A673 (cell line): Measurements from ENCODE around the gene EFHC1. TPM values are rescaled to one million over a fixed set of nuclear protein-coding genes. Genes with fewer than 3 reads are reported as not detected.
"Not testable (repeated sequence)": the region's sequence is repeated elsewhere in the genome, so short reads cannot be mapped to it uniquely, and the experiment has no call there.

Experiments used
- BruUV-seq: library from RNA; stranded (reverse); fragments of 400-500 nt; replicated peaks from 2 replicates; lab custom pipeline; 2021; lab: Mats Ljungman, UMichigan
- CTCF ChIA-PET: fragments of 300-600 bp; sonication (Branson Sonifier 250); formaldehyde crosslinking; loops from one replicate; lab custom pipeline; 2022; ENCODE audit warnings: antibody characterized with exemption; lab: Charles Lee
- POLR2A ChIA-PET: fragments of 300-600 bp; sonication (Branson Sonifier 250); formaldehyde crosslinking; loops from one replicate; lab custom pipeline; 2022; ENCODE audit warnings: antibody characterized with exemption; ENCODE audit not compliant: low non-redundant PET; lab: Charles Lee
- DNase-seq: peaks from one replicate; pipeline ENCODE4 v3.0.0-alpha.2; 2015; ENCODE audit warnings: low spot score
- H3K27ac ChIP-seq: fragments of 200-600 bp; sonication (generic); 2 replicates; pipeline ENCODE4 v1.5.1; 2016; ENCODE audit warnings: mixed run types, low read depth, mild to moderate bottlenecking, mixed read lengths, antibody characterized with exemption, low read length; ENCODE audit not compliant: poor library complexity, severe bottlenecking
- H3K27me3 ChIP-seq: fragments of 200-600 bp; sonication (generic); replicated peaks from 2 replicates; pipeline ENCODE4 v1.6.1; 2017; ENCODE audit warnings: mixed run types, low read depth, mild to moderate bottlenecking, mixed read lengths, antibody characterized with exemption, low read length; ENCODE audit not compliant: insufficient read depth, poor library complexity
- H3K36me3 ChIP-seq: fragments of 200-600 bp; sonication (generic); 2 replicates; pipeline ENCODE4 v1.6.1; 2016; ENCODE audit warnings: mixed run types, mild to moderate bottlenecking, mixed read lengths, antibody characterized with exemption, low read length; ENCODE audit not compliant: insufficient read depth, poor library complexity, severe bottlenecking
- H3K4me1 ChIP-seq: fragments of 200-600 bp; sonication (generic); 2 replicates; pipeline ENCODE4 v1.6.1; 2017; ENCODE audit warnings: mixed run types, mild to moderate bottlenecking, mixed read lengths, antibody characterized with exemption, low read length; ENCODE audit not compliant: insufficient read depth, poor library complexity, severe bottlenecking
- H3K4me3 ChIP-seq: fragments of 200-600 bp; sonication (generic); 2 replicates; pipeline ENCODE4 v1.5.1; 2016; ENCODE audit warnings: low read depth, mixed run types, mild to moderate bottlenecking, mixed read lengths, low read length; ENCODE audit not compliant: poor library complexity, severe bottlenecking
- H3K9me3 ChIP-seq: fragments of 200-600 bp; sonication (generic); 2 replicates; pipeline ENCODE4 v1.6.1; 2016; ENCODE audit warnings: mixed run types, low read depth, mild to moderate bottlenecking, mixed read lengths, antibody characterized with exemption, low read length; ENCODE audit not compliant: poor library complexity, severe bottlenecking
- CTCF ChIP-seq: fragments of 300-800, 200-600 bp; sonication (generic); conservative IDR thresholded peaks from 2 replicates; pipeline ENCODE4 v1.5.1; 2017; ENCODE audit warnings: low read depth, mild to moderate bottlenecking, antibody characterized with exemption, low read length, moderate library complexity, mixed read lengths
- EZH2 ChIP-seq: fragments of 200-600 bp; sonication (generic); IDR thresholded peaks from 2 replicates; pipeline ENCODE4 v1.6.1; 2017; ENCODE audit warnings: borderline replicate concordance, low read depth, mild to moderate bottlenecking, mixed read lengths, antibody characterized with exemption, low read length; ENCODE audit not compliant: poor library complexity, severe bottlenecking
- intact Hi-C: fragments of 100-400 bp; cut with micrococcal nuclease; formaldehyde crosslinking; loops from one replicate; pipeline ENCODE4 v1.10.0; 2022; ENCODE audit not compliant: unreplicated experiment
- total RNA-seq: library from RNA; stranded (reverse); gene quantifications from 2 replicates; pipeline ENCODE4 v1.2.3, GENCODE V29; 2021

EFHC1 gene
- total RNA-seq, 1 experiment from 2014 or later: 16.9 TPM

GRCh38 chr6:52426667-52427066 lies 6.5 kb downstream of the EFHC1 start:
- peaks cover 5% of the 10 kb centered on the region for H3K4me1 ChIP-seq
- no TSS peak for BruUV-seq
- POLR2A ChIA-PET: no interaction called here
- H3K27me3 ChIP-seq: no peaks in the 10 kb centered on the region
- CTCF ChIA-PET: no interaction called here
- no peaks in the 10 kb centered on the region for H3K36me3 ChIP-seq
- TF ChIP-seq CTCF (no peak), EZH2 (no peak)
- no peak for DNase-seq
- H3K27ac ChIP-seq: no peak overlapping the region
- no peak overlapping the region for H3K4me3 ChIP-seq
- intact Hi-C loops: no loop called here
- no peaks in the 10 kb centered on the region for H3K9me3 ChIP-seq

- POLR2A ChIA-PET, H3K4me3 ChIP-seq, intact Hi-C loops, DNase-seq, H3K4me1 ChIP-seq, H3K36me3 ChIP-seq, CTCF ChIA-PET, H3K9me3 ChIP-seq, H3K27me3 ChIP-seq, H3K27ac ChIP-seq, BruUV-seq: not testable (repeated sequence)
Observed at GRCh38 chr6:52433294-52433693, 13.2 kb downstream of the EFHC1 start.

- no peaks in the 10 kb centered on the region for H3K9me3 ChIP-seq
- DNase-seq: no peak
- ChIA-PET CTCF (no interaction called here), POLR2A (no interaction called here)
- no peaks in the 10 kb centered on the region for H3K27me3 ChIP-seq
- no TSS peak for BruUV-seq
- no peak for TF ChIP-seq CTCF
- no peak for TF ChIP-seq EZH2
- no peak overlapping the region for H3K27ac ChIP-seq
- no peaks in the 10 kb centered on the region for H3K4me1 ChIP-seq
- intact Hi-C loops: no loop called here
- no peaks in the 10 kb centered on the region for H3K36me3 ChIP-seq
- H3K4me3 ChIP-seq: no peak overlapping the region
Observed at GRCh38 chr6:52435345-52435744, 15.2 kb downstream of the EFHC1 start.

- CTCF ChIA-PET: no interaction called here
- Histone ChIP-seq H3K9me3 (no peaks in the 10 kb centered on the region), H3K27ac (no peak overlapping the region), H3K27me3 (no peaks in the 10 kb centered on the region), H3K36me3 (no peaks in the 10 kb centered on the region), H3K4me1 (no peaks in the 10 kb centered on the region), H3K4me3 (no peak overlapping the region)
- BruUV-seq: no TSS peak
- intact Hi-C loops: no loop called here
- no peak for DNase-seq
- POLR2A ChIA-PET: no interaction called here
- TF ChIP-seq EZH2 (no peak), CTCF (no peak)
Observed at GRCh38 chr6:52438926-52439325, 18.8 kb downstream of the EFHC1 start.
